Body of pancreas (tissue), 4 donors: ENCODE data around the gene DRD5.

ENCODE experiments used
- CTCF ChIP-seq, 7 experiments: fragments of 450-650 bp in 4 of 7; fragments of 200-600 bp in 3 of 7; sonication (generic) in 3 of 7; IDR thresholded peaks; one replicate each; pipeline ENCODE4 v1.5.1; 2016 to 2019; ENCODE audit warnings: antibody characterized with exemption in 7 of 7
- POLR2A ChIP-seq, 3 donors: fragments of 450-650 bp; IDR thresholded peaks; one replicate each; pipeline ENCODE4 v1.6.1; 2016; ENCODE audit warnings: antibody characterized with exemption in 3 of 3, mild to moderate bottlenecking in 2 of 3

GRCh38 chr4:9804918-9805317, 23.5 kb downstream of the DRD5 start:
- TF ChIP-seq CTCF (IDR thresholded peaks at IDR 0.05) (no peak), POLR2A (IDR thresholded peaks at IDR 0.05) (no peak)
